Fibroblast of skin of right quadriceps (primary cell): Measurements from ENCODE around the gene GBP2.

Experiments
- DNase-seq: peaks from one replicate; pipeline ENCODE4 v3.0.0-alpha.2; 2013

GBP2 gene

DNA sequence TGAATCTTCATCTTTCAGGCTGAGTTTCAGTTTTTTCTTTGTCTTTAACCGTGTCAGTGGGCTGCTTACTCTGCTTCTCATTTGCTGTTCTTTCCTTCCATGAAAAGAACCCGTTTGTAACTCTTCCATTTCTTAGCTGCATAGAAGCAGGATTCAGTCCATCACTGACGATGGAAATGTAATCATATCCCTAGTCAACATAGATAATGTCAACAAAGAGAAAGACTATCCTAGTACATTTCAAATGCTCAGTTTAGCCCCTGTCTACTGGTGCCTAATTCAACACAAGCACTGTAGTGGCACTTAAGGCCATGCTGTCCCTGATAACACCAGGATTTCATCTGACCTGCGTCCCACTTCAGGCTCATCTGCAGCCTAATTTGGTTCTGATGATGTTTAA, 61.3 kb downstream of the GBP2 start:
- no peak for DNase-seq

DNA sequence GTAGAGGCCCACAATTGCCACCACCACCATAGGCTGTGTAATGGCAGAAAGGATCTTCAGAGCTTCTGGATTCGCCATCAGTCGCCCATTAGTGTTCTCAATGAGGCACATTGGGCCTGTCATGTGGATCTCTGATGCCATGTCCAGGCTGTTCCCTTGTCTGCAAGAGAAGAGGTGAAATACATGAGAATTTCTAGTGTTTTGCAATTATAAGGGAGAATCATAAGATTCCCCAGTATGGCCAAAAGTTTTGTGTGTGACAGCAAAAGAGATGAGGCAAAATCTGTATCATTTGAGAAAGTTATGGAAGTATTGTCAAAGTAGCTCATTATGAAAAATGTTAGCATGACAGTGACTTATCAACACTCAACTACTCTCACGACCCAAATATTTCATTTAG, 62.8 kb downstream of the GBP2 start:
- no peak for DNase-seq

- DNase-seq: no peak
These were observed 65.8 kb downstream of the GBP2 start for GRCh38 chr1:89060091-89060490.
